Psoas muscle (tissue), 8 donors: ENCODE measurements around the gene BBC3. TPM values are rescaled to one million over a fixed set of nuclear protein-coding genes. Genes with fewer than 3 reads are reported as not detected.

Experiments used
- ATAC-seq, 4 donors: fragments of 200-7000 bp; cut with Tn5 transposase; one replicate each; pipeline ENCODE4 v1.9.1; 2020; ENCODE audit warnings: moderate library complexity in 3 of 4, mild to moderate bottlenecking in 2 of 4
- DNase-seq, 2 donors: peaks; one replicate each; pipeline ENCODE4 v3.0.0-alpha.2; 2020
- H3K27ac ChIP-seq: fragments of 200-600 bp; one replicate; pipeline ENCODE4 v1.8.0; 2022
- H3K27me3 ChIP-seq, 3 donors: fragments of 200-600 bp in 1 of 3; one replicate each; pipeline versions ENCODE4 v1.6.1 to v1.8.0; 2013 to 2022; ENCODE audit warnings: low read length in 2 of 3, mild to moderate bottlenecking in 2 of 3, moderate library complexity in 1 of 3; ENCODE audit not compliant: insufficient read depth in 3 of 3
- H3K36me3 ChIP-seq, 2 donors: fragments of 200-600 bp in 1 of 2; one replicate each; pipeline versions ENCODE4 v1.6.1 to v1.8.0; 2013 to 2022; ENCODE audit warnings: low read depth in 1 of 2, mild to moderate bottlenecking in 1 of 2, moderate library complexity in 1 of 2; ENCODE audit not compliant: insufficient read depth in 1 of 2
- H3K4me1 ChIP-seq: fragments of 200-600 bp; one replicate; pipeline ENCODE4 v1.8.0; 2022
- H3K4me3 ChIP-seq: fragments of 200-600 bp; one replicate; pipeline ENCODE4 v1.8.0; 2022; ENCODE audit warnings: mild to moderate bottlenecking
- H3K9me3 ChIP-seq: fragments of 200-600 bp; one replicate; pipeline ENCODE4 v1.8.0; 2022
- WGBS, 3 donors: extraction: QIAGEN DNeasy Blood & Tissue Kit; methylation state at CpG; one replicate each; pipeline versions ENCODE4 v1.1.6 to v1.1.7; 2013; 5-methylcytosine and 5-hydroxymethylcytosine counted together
- intact Hi-C, 2 donors: fragments of 100-400 bp; cut with DNase I; formaldehyde crosslinking; loops; one replicate each; pipeline versions ENCODE4 v1.11.0 to v1.14.2; 2022
- polyA plus RNA-seq, 3 donors: library from polyadenylated mRNA; stranded (reverse); fragments of 200-250 nt; gene quantifications; one replicate each; pipeline ENCODE4 v1.2.3, GENCODE V29; 2013
- total RNA-seq, 4 donors: library from RNA; stranded (reverse); fragmentation: NEBNext Ultra II Directional in 2 of 4; extraction: Animal tissue kit (Norgen Biotek cat#: 25700) in 2 of 4; gene quantifications; one replicate each; pipeline versions ENCODE4 v1.2.1 to v1.2.4, GENCODE V29; 2021 to 2023
- TF ChIP-seq, protein P1 (sequence below): fragments of 200-600 bp; IDR thresholded peaks from one replicate; pipeline ENCODE4 v1.8.0; 2022; ENCODE audit warnings: antibody characterized with exemption
- donor health status: healthy with polysubstance abuse.
- donor health status: DM: no; HTN: no; CAD: no; lungs with moderate emphysema.
- donor health status: Bipolar disorder and iron deficiency.
- donor health status: healthy.
- donor health status: DM: yes; HTN: yes; CAD: no.
- donor health status: DM: no; HTN: no; CAD: no.
- donor health status: DM: no; HTN: no; CAD: no.
- donor health status: DM: yes; HTN: yes; CAD: no.

BBC3 gene
- total and polyA plus RNA-seq, 7 donors = 2.7 to 32.5 (median 3.0) TPM

GRCh38 chr19:47260476-47260875, 29.5 kb upstream of the BBC3 start:
- Histone ChIP-seq H3K27me3 (no peaks in the 10 kb centered on the region), H3K27ac (no peak overlapping the region), H3K9me3 (no peaks in the 10 kb centered on the region), H3K36me3 (peaks cover 6 to 71% of the 10 kb centered on the region in 2 donors), H3K4me1 (peaks cover 18% of the 10 kb centered on the region), H3K4me3 (no peak overlapping the region)
- ATAC-seq (no peak), DNase-seq (no peak)
- intact Hi-C loops = no loop called here
- WGBS, 3 donors = 84 to 90% (median 90%) methylated on average over 15 to 17 of the region's 17 CpGs
- TF ChIP-seq, protein P1, sequence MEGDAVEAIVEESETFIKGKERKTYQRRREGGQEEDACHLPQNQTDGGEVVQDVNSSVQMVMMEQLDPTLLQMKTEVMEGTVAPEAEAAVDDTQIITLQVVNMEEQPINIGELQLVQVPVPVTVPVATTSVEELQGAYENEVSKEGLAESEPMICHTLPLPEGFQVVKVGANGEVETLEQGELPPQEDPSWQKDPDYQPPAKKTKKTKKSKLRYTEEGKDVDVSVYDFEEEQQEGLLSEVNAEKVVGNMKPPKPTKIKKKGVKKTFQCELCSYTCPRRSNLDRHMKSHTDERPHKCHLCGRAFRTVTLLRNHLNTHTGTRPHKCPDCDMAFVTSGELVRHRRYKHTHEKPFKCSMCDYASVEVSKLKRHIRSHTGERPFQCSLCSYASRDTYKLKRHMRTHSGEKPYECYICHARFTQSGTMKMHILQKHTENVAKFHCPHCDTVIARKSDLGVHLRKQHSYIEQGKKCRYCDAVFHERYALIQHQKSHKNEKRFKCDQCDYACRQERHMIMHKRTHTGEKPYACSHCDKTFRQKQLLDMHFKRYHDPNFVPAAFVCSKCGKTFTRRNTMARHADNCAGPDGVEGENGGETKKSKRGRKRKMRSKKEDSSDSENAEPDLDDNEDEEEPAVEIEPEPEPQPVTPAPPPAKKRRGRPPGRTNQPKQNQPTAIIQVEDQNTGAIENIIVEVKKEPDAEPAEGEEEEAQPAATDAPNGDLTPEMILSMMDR = no peak

DNA sequence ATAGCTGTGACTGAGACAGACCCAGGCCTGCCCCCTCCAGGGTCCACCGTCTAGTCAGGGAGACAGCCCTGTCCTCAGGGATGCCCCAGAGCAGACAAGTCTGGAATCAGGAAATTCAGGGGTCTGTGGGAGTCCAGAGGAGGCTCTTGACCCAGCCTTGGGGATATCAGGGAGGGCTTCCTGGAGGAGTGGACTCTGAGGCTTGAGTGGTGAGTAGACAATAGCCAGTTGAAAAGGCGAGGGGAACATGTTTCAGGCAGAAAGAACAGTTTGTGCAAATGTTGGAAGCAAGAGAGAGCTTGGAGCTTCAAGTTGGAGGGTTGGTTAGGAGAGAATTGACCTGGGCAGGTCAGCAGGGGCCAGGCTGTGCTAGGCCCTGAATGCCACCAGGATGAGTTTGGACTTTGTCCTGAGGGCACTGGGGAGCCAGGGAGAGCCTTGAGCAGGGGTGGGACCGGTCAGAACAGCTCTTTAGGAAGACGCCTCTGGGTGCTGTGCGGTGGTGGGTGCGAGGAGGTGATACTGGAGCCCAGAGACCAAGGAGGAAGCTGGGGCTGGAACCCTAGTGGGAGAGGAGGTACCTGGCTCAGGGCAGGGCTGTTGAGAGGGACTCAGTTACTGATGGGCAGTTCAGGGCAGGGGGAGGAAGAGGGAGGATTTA, 28.0 kb upstream of the BBC3 start:
- H3K4me1 ChIP-seq = peaks cover 19% of the 10 kb centered on the region
- TF ChIP-seq, protein P1 = no peak
- no peak for DNase-seq
- no peaks in the 10 kb centered on the region for H3K9me3 ChIP-seq
- H3K36me3 ChIP-seq = peaks cover 0 to 56% of the 10 kb centered on the region in 2 donors
- WGBS, 3 donors = 90 to 96% (median 95%) methylated on average over 6 of the region's 6 CpGs
- H3K27me3 ChIP-seq = no peaks in the 10 kb centered on the region
- no peak for ATAC-seq
- intact Hi-C loops = no loop called here
- H3K27ac ChIP-seq = peak overlapping the region; percentile 89
- peak overlapping the region; percentile 68 for H3K4me3 ChIP-seq

DNA sequence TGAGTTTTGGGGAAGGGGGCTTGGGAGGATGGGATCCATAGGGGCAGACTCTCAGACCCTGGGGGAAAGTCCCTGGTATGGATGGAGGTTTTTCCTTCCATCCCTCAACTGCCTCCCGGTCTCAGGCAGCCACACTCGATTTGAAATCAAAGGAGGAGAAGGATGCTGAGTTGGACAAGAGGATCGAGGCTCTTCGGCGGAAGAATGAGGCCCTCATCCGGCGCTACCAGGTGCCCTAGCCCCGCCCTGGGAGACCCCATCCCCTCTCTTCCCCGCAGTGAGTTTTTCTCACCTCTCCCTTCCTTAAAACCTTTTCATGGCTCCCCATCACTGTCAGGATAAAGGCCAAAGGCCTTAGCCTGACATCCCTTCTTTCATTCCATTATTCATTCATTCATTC, 27.4 kb upstream of the BBC3 start:
- no peaks in the 10 kb centered on the region for H3K27me3 ChIP-seq
- intact Hi-C loops = no loop called here
- TF ChIP-seq, protein P1 = no peak
- no peaks in the 10 kb centered on the region for H3K9me3 ChIP-seq
- H3K4me3 ChIP-seq = peak overlapping the region; percentile 68
- DNase-seq (no peak), ATAC-seq (no peak)
- peaks cover 0 to 50% of the 10 kb centered on the region in 2 donors for H3K36me3 ChIP-seq
- peak overlapping the region; percentile 89 for H3K27ac ChIP-seq
- WGBS, 3 donors = 82 to 88% (median 84%) methylated on average over 9 of the region's 9 CpGs
- H3K4me1 ChIP-seq = peaks cover 25% of the 10 kb centered on the region

DNA sequence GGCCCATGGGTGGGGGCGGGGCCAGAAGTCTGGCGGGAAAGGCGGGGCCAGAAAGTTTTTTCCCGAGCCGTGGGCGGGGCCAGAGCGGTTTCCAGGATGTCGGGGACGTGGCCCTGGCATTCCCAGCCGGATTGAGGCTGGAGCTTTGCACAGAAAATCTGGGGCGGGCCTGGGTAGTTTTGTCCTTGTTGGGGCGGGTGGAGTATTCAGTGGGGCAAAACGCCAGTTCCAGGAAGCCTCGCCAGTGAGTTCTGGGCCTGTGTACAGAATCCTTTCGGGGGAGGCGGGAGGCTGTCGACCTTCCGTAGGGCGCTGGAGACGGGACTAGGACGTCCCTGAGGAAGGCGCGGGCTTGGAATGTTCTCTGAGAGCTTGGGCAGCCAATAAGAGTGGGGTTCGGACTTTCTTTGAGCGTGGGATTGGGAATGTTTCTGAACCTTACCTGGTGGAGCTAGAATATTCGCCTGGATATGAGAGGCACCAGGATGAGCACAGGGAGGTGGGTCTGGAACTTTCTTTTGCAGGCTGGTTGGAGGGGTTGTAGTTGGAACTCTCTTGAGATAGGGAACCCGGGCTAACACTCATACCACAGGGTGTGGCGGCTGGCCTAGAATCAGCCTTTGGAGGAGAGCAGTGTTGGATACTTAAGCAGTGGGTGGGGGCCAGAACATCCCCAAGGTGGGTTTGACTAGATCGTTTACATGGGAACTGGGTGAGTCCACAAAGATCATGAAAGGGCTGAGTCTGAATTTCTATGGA, 26.6 kb upstream of the BBC3 start:
- intact Hi-C loops = loop anchor here in 1 of 2 donors (1.0 kb wide), 1 partner anchor 17 kb away; the partner anchor contains the start of gene INAFM1
- Histone ChIP-seq H3K9me3 (no peaks in the 10 kb centered on the region), H3K27me3 (no peaks in the 10 kb centered on the region), H3K27ac (peak overlapping the region; percentile 89), H3K36me3 (peaks cover 0 to 42% of the 10 kb centered on the region in 2 donors), H3K4me3 (peak overlapping the region; percentile 68), H3K4me1 (peaks cover 30% of the 10 kb centered on the region)
- 1 to 3% (median 2%) methylated on average over 28 to 29 of the region's 29 CpGs for WGBS, 3 donors
- ATAC-seq = peak; percentile 8 to 30 (median 20)
- TF ChIP-seq, protein P1 = no peak
- no peak for DNase-seq
